Activated CD8-positive, alpha-beta memory T cell treated with anti-CD3 and anti-CD28 coated beads, Interleukin-2, amount 10 ng/mL, durations not matched to agents 7 days and 5 days (primary cell): ENCODE measurements around the gene GRIK4. TPM values are rescaled to one million over a fixed set of nuclear protein-coding genes. Genes with fewer than 3 reads are reported as not detected.
"Not testable (repeated sequence)": the region's sequence is repeated elsewhere in the genome, so short reads cannot be mapped to it uniquely, and the experiment has no call there.

Experiments
- ATAC-seq: fragments of 150-1000 bp; cut with Tn5 transposase; one replicate; pipeline ENCODE4 v1.10.0; 2021; ENCODE audit warnings: moderate library complexity
- CTCF ChIA-PET: fragments of 350-600 bp; sonication (Branson Sonifier 250); formaldehyde crosslinking; loops from one replicate; lab custom pipeline; 2021; ENCODE audit warnings: antibody characterized with exemption; lab: Charles Lee
- DNase-seq: peaks from one replicate; pipeline ENCODE4 v3.0.0-alpha.2; 2020
- H3K27ac Mint-ChIP-seq: one replicate; pipeline ENCODE4 v1.8.0; 2021; ENCODE audit warnings: mild to moderate bottlenecking, mixed read lengths
- H3K27me3 Mint-ChIP-seq: one replicate; pipeline ENCODE4 v1.8.0; 2021; ENCODE audit warnings: mixed read lengths
- H3K36me3 Mint-ChIP-seq: one replicate; pipeline ENCODE4 v1.8.0; 2021; ENCODE audit warnings: mild to moderate bottlenecking, mixed read lengths
- H3K4me1 Mint-ChIP-seq: one replicate; pipeline ENCODE4 v1.8.0; 2021; ENCODE audit warnings: mixed read lengths
- H3K4me3 Mint-ChIP-seq: one replicate; pipeline ENCODE4 v1.8.0; 2021; ENCODE audit warnings: mild to moderate bottlenecking, moderate library complexity, mixed read lengths
- H3K9me3 Mint-ChIP-seq: one replicate; pipeline ENCODE4 v1.8.0; 2022; ENCODE audit warnings: low read depth, mixed read lengths
- total RNA-seq, 2 experiments: library from RNA; stranded (reverse); gene quantifications; one replicate each; pipeline ENCODE4 v1.2.3, GENCODE V29; 2021

GRIK4 gene
- total RNA-seq, 2 experiments from 2014 or later, result 0.21 TPM; not detected in 1

- H3K4me3 Mint-ChIP-seq, H3K4me1 Mint-ChIP-seq, H3K27ac Mint-ChIP-seq, H3K9me3 Mint-ChIP-seq, H3K36me3 Mint-ChIP-seq, DNase-seq, ATAC-seq, CTCF ChIA-PET: not testable (repeated sequence)
- H3K27me3 Mint-ChIP-seq, result peaks cover 38% of the 10 kb centered on the region
Measured at GRCh38 chr11:120582535-120582934, 71.0 kb downstream of the GRIK4 start.

GRCh38 chr11:120586072-120586471, 74.5 kb downstream of the GRIK4 start:
- ATAC-seq (no peak), DNase-seq (no peak)
- Mint-ChIP-seq H3K27me3 (peaks cover 24% of the 10 kb centered on the region), H3K9me3 (peaks cover 7% of the 10 kb centered on the region), H3K4me1 (no peaks in the 10 kb centered on the region), H3K27ac (no peak overlapping the region), H3K36me3 (no peaks in the 10 kb centered on the region), H3K4me3 (no peak overlapping the region)
- CTCF ChIA-PET, result no interaction called here

- no peak overlapping the region for H3K4me3 Mint-ChIP-seq
- CTCF ChIA-PET, result no interaction called here
- ATAC-seq, result no peak
Measured at GRCh38 chr11:120586728-120587127, 75.2 kb downstream of the GRIK4 start.

GRCh38 chr11:120587299-120587698, 75.8 kb downstream of the GRIK4 start:
- CTCF ChIA-PET, result no interaction called here
- no peak for ATAC-seq
- Mint-ChIP-seq H3K36me3 (no peaks in the 10 kb centered on the region), H3K4me3 (no peak overlapping the region), H3K9me3 (peaks cover 7% of the 10 kb centered on the region), H3K27me3 (peaks cover 27% of the 10 kb centered on the region), H3K4me1 (no peaks in the 10 kb centered on the region), H3K27ac (no peak overlapping the region)
- DNase-seq, result no peak

More at GRCh38 chr11:120586728-120587127, 75.2 kb downstream of the GRIK4 start:
- H3K27ac Mint-ChIP-seq, result no peak overlapping the region
- DNase-seq, result no peak
- no peaks in the 10 kb centered on the region for H3K4me1 Mint-ChIP-seq
- peaks cover 7% of the 10 kb centered on the region for H3K9me3 Mint-ChIP-seq
- no peaks in the 10 kb centered on the region for H3K36me3 Mint-ChIP-seq
- peaks cover 23% of the 10 kb centered on the region for H3K27me3 Mint-ChIP-seq

GRCh38 chr11:120589376-120589775, 77.8 kb downstream of the GRIK4 start:
- Mint-ChIP-seq H3K9me3 (no peaks in the 10 kb centered on the region), H3K36me3 (no peaks in the 10 kb centered on the region), H3K4me1 (no peaks in the 10 kb centered on the region), H3K4me3 (no peak overlapping the region), H3K27me3 (peaks cover 23% of the 10 kb centered on the region), H3K27ac (no peak overlapping the region)
- CTCF ChIA-PET, result no interaction called here
- ATAC-seq (no peak), DNase-seq (no peak)

GRCh38 chr11:120590472-120590871, 78.9 kb downstream of the GRIK4 start:
- CTCF ChIA-PET, result no interaction called here

GRCh38 chr11:120594746-120595145, 83.2 kb downstream of the GRIK4 start:
- Mint-ChIP-seq H3K36me3 (no peaks in the 10 kb centered on the region), H3K4me1 (no peaks in the 10 kb centered on the region), H3K27ac (no peak overlapping the region), H3K9me3 (no peaks in the 10 kb centered on the region), H3K27me3 (peaks cover 28% of the 10 kb centered on the region), H3K4me3 (no peak overlapping the region)
- CTCF ChIA-PET, result no interaction called here
- DNase-seq, result no peak
- no peak for ATAC-seq

More at GRCh38 chr11:120590472-120590871, 78.9 kb downstream of the GRIK4 start:
- Mint-ChIP-seq H3K27me3 (peaks cover 21% of the 10 kb centered on the region), H3K36me3 (no peaks in the 10 kb centered on the region), H3K27ac (no peak overlapping the region), H3K4me1 (no peaks in the 10 kb centered on the region), H3K9me3 (no peaks in the 10 kb centered on the region), H3K4me3 (no peak overlapping the region)
- DNase-seq, result no peak
- ATAC-seq, result no peak

GRCh38 chr11:120595557-120595956, 84.0 kb downstream of the GRIK4 start:
- no peaks in the 10 kb centered on the region for H3K4me1 Mint-ChIP-seq
- CTCF ChIA-PET, result no interaction called here
- DNase-seq (no peak), ATAC-seq (no peak)
- no peak overlapping the region for H3K27ac Mint-ChIP-seq
- H3K27me3 Mint-ChIP-seq, result peaks cover 28% of the 10 kb centered on the region
- no peaks in the 10 kb centered on the region for H3K9me3 Mint-ChIP-seq
- H3K4me3 Mint-ChIP-seq, result no peak overlapping the region
- no peaks in the 10 kb centered on the region for H3K36me3 Mint-ChIP-seq

- Mint-ChIP-seq H3K27me3 (peaks cover 21% of the 10 kb centered on the region), H3K4me1 (no peaks in the 10 kb centered on the region), H3K9me3 (no peaks in the 10 kb centered on the region), H3K4me3 (no peak overlapping the region), H3K27ac (no peak overlapping the region), H3K36me3 (no peaks in the 10 kb centered on the region)
- CTCF ChIA-PET, result no interaction called here
- ATAC-seq, result no peak
- DNase-seq, result no peak
Measured at GRCh38 chr11:120597250-120598215, 86.0 kb downstream of the GRIK4 start.

- no peak for ATAC-seq
- Mint-ChIP-seq H3K4me3 (no peak overlapping the region), H3K36me3 (no peaks in the 10 kb centered on the region), H3K27ac (no peak overlapping the region), H3K9me3 (no peaks in the 10 kb centered on the region), H3K4me1 (no peaks in the 10 kb centered on the region), H3K27me3 (peaks cover 16% of the 10 kb centered on the region)
- DNase-seq, result no peak
- CTCF ChIA-PET, result no interaction called here
Measured at GRCh38 chr11:120598517-120599257, 87.1 kb downstream of the GRIK4 start.

GRCh38 chr11:120599816-120600420, 88.4 kb downstream of the GRIK4 start:
- Mint-ChIP-seq H3K9me3 (no peaks in the 10 kb centered on the region), H3K4me3 (no peak overlapping the region), H3K4me1 (no peaks in the 10 kb centered on the region), H3K36me3 (no peaks in the 10 kb centered on the region), H3K27ac (no peak overlapping the region), H3K27me3 (peaks cover 13% of the 10 kb centered on the region)
- DNase-seq (no peak), ATAC-seq (no peak)
- CTCF ChIA-PET, result interaction anchor here (0.5 kb wide), 1 partner anchor 581 kb away, joined by 3 read pairs; no protein-coding TSS in a partner anchor

- ATAC-seq, result no peak
- Mint-ChIP-seq H3K4me1 (no peaks in the 10 kb centered on the region), H3K4me3 (no peak overlapping the region), H3K9me3 (no peaks in the 10 kb centered on the region), H3K27me3 (peaks cover 4% of the 10 kb centered on the region), H3K36me3 (no peaks in the 10 kb centered on the region), H3K27ac (no peak overlapping the region)
- DNase-seq, result no peak
- CTCF ChIA-PET, result interaction anchor here (0.6 kb wide), 1 partner anchor 29 kb away, joined by 3 read pairs; no protein-coding TSS in a partner anchor
Measured at GRCh38 chr11:120601536-120601935, 90.0 kb downstream of the GRIK4 start.

GRCh38 chr11:120603071-120603470, 91.5 kb downstream of the GRIK4 start:
- DNase-seq, result no peak
- Mint-ChIP-seq H3K36me3 (no peaks in the 10 kb centered on the region), H3K27me3 (peaks cover 3% of the 10 kb centered on the region), H3K4me1 (no peaks in the 10 kb centered on the region), H3K9me3 (no peaks in the 10 kb centered on the region), H3K27ac (no peak overlapping the region), H3K4me3 (no peak overlapping the region)
- CTCF ChIA-PET, result no interaction called here
- no peak for ATAC-seq
